Osteoblast (primary cell): ENCODE results near the gene SMAP2. TPM values are rescaled to one million over a fixed set of nuclear protein-coding genes. Genes with fewer than 3 reads are reported as not detected.

Experiments used
- DNase-seq: peaks from one replicate; pipeline ENCODE4 v3.0.0; 2011; ENCODE audit warnings: low spot score, mixed read lengths; ENCODE audit not compliant: insufficient read length; ENCODE audit errors: missing footprints
- H2AFZ ChIP-seq: 2 replicates; pipeline ENCODE4 v1.6.0; 2011; ENCODE audit warnings: mild to moderate bottlenecking, low read length
- H3K27ac ChIP-seq: 2 replicates; pipeline ENCODE4 v1.5.1; 2011; ENCODE audit warnings: mild to moderate bottlenecking, low read depth, low read length, moderate library complexity
- H3K27me3 ChIP-seq: 2 replicates; pipeline ENCODE4 v1.6.0; 2012; ENCODE audit warnings: mild to moderate bottlenecking, control low read depth, inconsistent platforms, low read length, moderate library complexity; ENCODE audit not compliant: insufficient read depth
- H3K36me3 ChIP-seq: 2 replicates; pipeline ENCODE4 v1.5.1; 2011; ENCODE audit warnings: mild to moderate bottlenecking, low read length, control low read depth, moderate library complexity; ENCODE audit not compliant: insufficient read depth
- H3K4me1 ChIP-seq: 2 replicates; pipeline ENCODE4 v1.5.1; 2011; ENCODE audit warnings: mild to moderate bottlenecking, low read length, control low read depth, moderate library complexity; ENCODE audit not compliant: insufficient read depth
- H3K4me2 ChIP-seq: 2 replicates; pipeline ENCODE4 v1.6.0; 2011; ENCODE audit warnings: mild to moderate bottlenecking, low read length; ENCODE audit not compliant: insufficient read depth
- H3K4me3 ChIP-seq: fragments of 200-600 bp; sonication (generic); 3 replicates; pipeline ENCODE4 v1.5.1; 2012; ENCODE audit warnings: mild to moderate bottlenecking, low read length, inconsistent platforms; ENCODE audit not compliant: insufficient read depth
- H3K79me2 ChIP-seq: 2 replicates; pipeline ENCODE4 v1.6.0; 2012; ENCODE audit warnings: mild to moderate bottlenecking, low read length, control low read depth, inconsistent platforms; ENCODE audit not compliant: insufficient read depth
- H3K9me3 ChIP-seq: 2 replicates; pipeline ENCODE4 v1.5.1; 2011; ENCODE audit warnings: low read depth, low read length, control low read depth
- H4K20me1 ChIP-seq: 2 replicates; pipeline ENCODE4 v1.6.0; 2012; ENCODE audit warnings: mild to moderate bottlenecking, low read length, control low read depth; ENCODE audit not compliant: insufficient read depth
- total RNA-seq: library from RNA; depleted of rRNA; stranded (reverse); fragments of >200 nt; gene quantifications from 2 replicates; pipeline ENCODE4 v1.2.3, GENCODE V29; 2012
- TF ChIP-seq, protein P1 (sequence below): IDR thresholded peaks from 2 replicates; pipeline ENCODE4 v1.5.1; 2011; ENCODE audit warnings: mild to moderate bottlenecking, low read depth, low read length, moderate library complexity; ENCODE audit errors: extremely low read depth

SMAP2 gene
- total RNA-seq, 1 donor = 20.3 TPM

DNA sequence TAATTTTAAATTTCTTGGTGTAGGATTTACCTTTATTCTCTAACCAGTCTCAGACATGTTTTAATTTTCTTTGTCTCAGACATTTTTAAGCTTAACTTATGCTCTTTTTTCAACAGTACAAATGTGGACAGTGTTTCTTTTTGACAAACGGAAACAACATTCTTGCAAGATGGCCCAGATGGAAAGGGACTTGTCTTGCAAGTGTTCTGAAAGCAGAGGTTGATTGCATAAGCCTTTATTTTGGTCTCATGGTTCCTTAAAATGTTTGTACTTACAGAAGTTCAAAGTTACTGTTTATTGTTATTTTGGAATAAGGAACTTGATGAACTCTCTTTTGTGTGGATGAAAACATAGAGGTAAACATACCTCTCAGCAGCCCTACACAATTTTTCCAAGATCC, 22.9 kb downstream of the SMAP2 start:
- H3K4me2 ChIP-seq = no peak overlapping the region
- no peak for DNase-seq

DNA sequence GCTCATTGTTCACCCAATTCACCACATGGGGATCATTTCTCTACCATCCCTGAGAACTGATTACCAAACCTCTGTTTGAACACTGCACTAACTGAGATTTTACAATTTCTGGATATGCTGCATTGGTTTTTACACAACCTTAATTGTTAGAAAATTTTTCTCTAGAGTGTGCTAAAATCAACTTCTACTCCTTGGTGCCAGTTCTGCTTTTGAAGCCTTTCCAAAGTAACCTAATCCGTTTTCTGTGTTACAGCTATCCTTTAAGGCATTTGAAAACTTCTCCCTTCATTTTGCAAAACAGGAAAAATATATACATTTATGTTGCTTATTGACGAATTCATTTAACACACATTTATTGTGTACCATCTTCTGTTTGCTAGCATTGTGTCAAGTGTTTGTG, 23.7 kb downstream of the SMAP2 start:
- Histone ChIP-seq H3K36me3 (no peaks in the 10 kb centered on the region), H3K4me2 (no peak overlapping the region), H4K20me1 (peaks cover 27% of the 10 kb centered on the region), H3K79me2 (peaks cover 93% of the 10 kb centered on the region), H3K9me3 (no peaks in the 10 kb centered on the region), H3K27me3 (no peaks in the 10 kb centered on the region), H3K4me3 (no peak overlapping the region), H3K27ac (no peak overlapping the region), H3K4me1 (peaks cover 16% of the 10 kb centered on the region), H2AFZ (no peak overlapping the region)
- TF ChIP-seq, protein P1, sequence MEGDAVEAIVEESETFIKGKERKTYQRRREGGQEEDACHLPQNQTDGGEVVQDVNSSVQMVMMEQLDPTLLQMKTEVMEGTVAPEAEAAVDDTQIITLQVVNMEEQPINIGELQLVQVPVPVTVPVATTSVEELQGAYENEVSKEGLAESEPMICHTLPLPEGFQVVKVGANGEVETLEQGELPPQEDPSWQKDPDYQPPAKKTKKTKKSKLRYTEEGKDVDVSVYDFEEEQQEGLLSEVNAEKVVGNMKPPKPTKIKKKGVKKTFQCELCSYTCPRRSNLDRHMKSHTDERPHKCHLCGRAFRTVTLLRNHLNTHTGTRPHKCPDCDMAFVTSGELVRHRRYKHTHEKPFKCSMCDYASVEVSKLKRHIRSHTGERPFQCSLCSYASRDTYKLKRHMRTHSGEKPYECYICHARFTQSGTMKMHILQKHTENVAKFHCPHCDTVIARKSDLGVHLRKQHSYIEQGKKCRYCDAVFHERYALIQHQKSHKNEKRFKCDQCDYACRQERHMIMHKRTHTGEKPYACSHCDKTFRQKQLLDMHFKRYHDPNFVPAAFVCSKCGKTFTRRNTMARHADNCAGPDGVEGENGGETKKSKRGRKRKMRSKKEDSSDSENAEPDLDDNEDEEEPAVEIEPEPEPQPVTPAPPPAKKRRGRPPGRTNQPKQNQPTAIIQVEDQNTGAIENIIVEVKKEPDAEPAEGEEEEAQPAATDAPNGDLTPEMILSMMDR = no peak
- no peak for DNase-seq

More for the DNA sequence above, 22.9 kb downstream of the SMAP2 start:
- no peaks in the 10 kb centered on the region for H3K36me3 ChIP-seq
- no peak overlapping the region for H2AFZ ChIP-seq
- H3K9me3 ChIP-seq = no peaks in the 10 kb centered on the region
- TF ChIP-seq, protein P1 = no peak
- H3K4me3 ChIP-seq = no peak overlapping the region
- peaks cover 35% of the 10 kb centered on the region for H4K20me1 ChIP-seq
- peaks cover 93% of the 10 kb centered on the region for H3K79me2 ChIP-seq
- H3K27me3 ChIP-seq = no peaks in the 10 kb centered on the region
- H3K27ac ChIP-seq = no peak overlapping the region
- peaks cover 22% of the 10 kb centered on the region for H3K4me1 ChIP-seq

DNA sequence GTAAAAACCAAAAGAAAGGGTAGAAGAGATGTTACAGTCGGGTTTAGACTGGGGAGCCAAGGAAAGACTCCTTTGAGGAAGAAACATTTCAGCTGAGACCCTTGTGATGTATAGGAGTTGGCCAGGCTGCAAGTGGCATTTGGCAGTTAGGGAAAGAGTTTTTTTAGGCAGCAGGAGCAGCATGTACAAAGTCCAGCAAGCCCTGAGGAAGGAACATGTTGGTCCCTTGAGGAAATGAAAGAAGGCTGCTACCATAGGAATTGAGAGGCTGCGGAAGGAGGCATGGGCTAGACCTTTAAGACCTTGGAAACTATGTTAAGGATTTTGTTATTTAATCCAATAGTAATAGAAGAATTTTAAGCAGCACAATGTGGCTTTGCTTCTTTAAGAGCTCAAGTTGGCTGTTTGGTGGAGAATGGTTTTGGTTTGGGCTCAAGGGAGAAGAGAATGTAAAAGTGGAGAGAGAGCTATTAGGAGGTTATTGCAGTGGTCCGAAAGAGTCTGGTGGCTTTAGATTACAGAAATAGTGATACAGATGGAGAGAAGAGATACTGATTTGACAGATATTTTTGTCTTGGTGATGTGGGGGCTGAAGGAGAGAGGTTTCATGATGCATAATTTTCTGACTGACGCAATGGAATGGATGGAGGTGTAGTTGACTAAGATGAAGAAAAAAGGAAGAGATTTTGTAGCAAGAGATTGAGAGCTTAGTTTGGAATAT, 26.6 kb downstream of the SMAP2 start:
- Histone ChIP-seq H2AFZ (no peak overlapping the region), H3K36me3 (no peaks in the 10 kb centered on the region), H3K27me3 (no peaks in the 10 kb centered on the region), H3K4me2 (no peak overlapping the region), H3K4me3 (no peak overlapping the region), H3K79me2 (peaks cover 88% of the 10 kb centered on the region), H4K20me1 (peaks cover 15% of the 10 kb centered on the region), H3K4me1 (peaks cover under 1% of the 10 kb centered on the region), H3K9me3 (no peaks in the 10 kb centered on the region), H3K27ac (no peak overlapping the region)
- TF ChIP-seq, protein P1 = no peak
- no peak for DNase-seq

DNA sequence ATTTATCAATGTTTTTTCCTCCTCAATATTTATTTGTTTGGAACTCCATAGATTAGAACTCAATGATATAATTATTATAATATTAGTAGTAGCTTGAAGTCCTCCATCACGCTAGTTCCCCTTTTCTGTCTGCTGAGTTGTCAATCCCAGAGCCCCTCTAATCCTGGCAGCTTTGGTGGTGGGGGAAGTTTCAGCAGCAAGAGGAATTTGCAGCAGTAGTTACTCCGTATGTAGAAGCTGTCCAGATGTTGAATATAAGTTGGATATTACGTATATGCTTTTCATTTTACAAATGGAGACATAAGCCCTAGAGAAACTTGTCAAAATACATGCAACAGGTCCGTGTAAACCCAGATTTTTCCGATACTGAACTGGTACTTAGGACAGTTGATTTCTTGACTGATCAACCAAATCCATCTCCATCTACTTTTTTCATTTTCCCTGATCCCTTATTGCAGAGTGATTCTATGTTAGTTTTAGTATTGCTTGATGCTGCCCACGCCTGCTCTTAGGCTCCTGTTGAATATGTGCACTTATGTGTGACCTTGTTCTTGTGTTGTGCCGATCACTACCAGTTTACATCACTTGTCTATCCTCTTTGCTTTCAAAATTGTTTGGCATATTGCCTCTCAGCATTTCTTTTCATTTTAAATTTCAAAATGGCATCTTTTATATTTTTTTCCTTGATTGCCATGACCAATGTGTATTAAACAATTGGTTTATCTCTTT, 28.1 kb downstream of the SMAP2 start:
- H3K36me3 ChIP-seq = peaks cover 1% of the 10 kb centered on the region
- peaks cover 85% of the 10 kb centered on the region for H3K79me2 ChIP-seq

More for the DNA sequence above, 28.1 kb downstream of the SMAP2 start:
- H3K4me3 ChIP-seq = no peak overlapping the region
- peaks cover 13% of the 10 kb centered on the region for H4K20me1 ChIP-seq
- H2AFZ ChIP-seq = no peak overlapping the region
- H3K4me2 ChIP-seq = no peak overlapping the region
- no peaks in the 10 kb centered on the region for H3K27me3 ChIP-seq
- TF ChIP-seq, protein P1 = no peak
- no peak for DNase-seq
- H3K4me1 ChIP-seq = no peaks in the 10 kb centered on the region
- no peaks in the 10 kb centered on the region for H3K9me3 ChIP-seq
- H3K27ac ChIP-seq = no peak overlapping the region
